Measurements from ENCODE around the gene ZNF609. TPM values are rescaled to one million over a fixed set of nuclear protein-coding genes. Genes with fewer than 3 reads are reported as not detected.

ZNF609 gene
- total RNA-seq, 5 donors from 2014 or later (not counting 1 experiment from before 2014, with no cell fraction given), result 52.7 to 81.8 (median 59.3) TPM

DNA sequence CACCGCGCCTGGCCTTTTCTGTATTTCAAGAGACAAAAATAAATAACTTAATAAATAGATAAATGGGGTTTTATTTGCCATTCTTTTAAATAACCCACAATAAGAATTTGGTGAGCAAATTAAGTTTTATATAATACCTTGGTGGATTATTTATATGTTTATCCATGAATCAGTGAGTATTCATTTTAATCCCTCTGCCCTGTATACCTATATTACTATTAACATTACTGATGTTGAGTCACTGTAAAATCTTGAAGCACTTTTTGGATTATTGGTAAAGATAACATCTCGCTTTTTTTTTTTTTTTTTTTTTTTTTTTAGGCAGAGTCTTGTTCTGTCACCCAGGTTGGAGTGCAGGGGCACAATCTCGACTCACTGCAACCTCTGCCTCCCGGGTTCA, 154.1 kb downstream of the ZNF609 start:
- WGBS (ENCODE audit: insufficient coverage), result 79% methylated on average over 2 of the region's 5 CpGs
- Histone ChIP-seq H3K4me1 (ENCODE audit: control insufficient read depth in 1 of 2, extremely low read depth in 1 of 2, insufficient read depth in 2 of 2, low read length in 2 of 2) (peaks cover 21 to 39% of the 10 kb centered on the region in 2 experiments), H3K4me3 (ENCODE audit: control insufficient read depth in 1 of 2, extremely low read depth in 1 of 2, low read length in 1 of 2) (no peak overlapping the region), H3K36me3 (ENCODE audit: control insufficient read depth in 2 of 2, extremely low read depth in 1 of 2, insufficient read depth in 1 of 2, low read length in 1 of 2) (no peaks in the 10 kb centered on the region), H3K9me3 (no peaks in the 10 kb centered on the region), H3K27me3 (replicated peaks in 1 of 2; ENCODE audit: control insufficient read depth in 2 of 2, extremely low read depth in 1 of 2, insufficient read depth in 2 of 2, low read length in 1 of 2) (no peaks in the 10 kb centered on the region), H3K27ac (ENCODE audit: low read length) (no peak overlapping the region)
- ChIA-PET CTCF (interaction anchor here (0.7 to 1.0 kb wide), 2 partner anchors 61 to 85 kb away, joined by 8 read pairs; no protein-coding TSS in a partner anchor), POLR2A (no interaction called here)
- Mint-ChIP-seq H3K27me3 (no peaks in the 10 kb centered on the region), H3K36me3 (no peaks in the 10 kb centered on the region), H3K9me3 (no peaks in the 10 kb centered on the region), H3K4me1 (peaks cover 53 to 62% (median 55%) of the 10 kb centered on the region in 3 donors), H3K4me3 (no peak overlapping the region), H3K27ac (no peak overlapping the region)
- no peak for DNase-seq
- ATAC-seq (replicated peaks in 1 of 4), result no peak

DNA sequence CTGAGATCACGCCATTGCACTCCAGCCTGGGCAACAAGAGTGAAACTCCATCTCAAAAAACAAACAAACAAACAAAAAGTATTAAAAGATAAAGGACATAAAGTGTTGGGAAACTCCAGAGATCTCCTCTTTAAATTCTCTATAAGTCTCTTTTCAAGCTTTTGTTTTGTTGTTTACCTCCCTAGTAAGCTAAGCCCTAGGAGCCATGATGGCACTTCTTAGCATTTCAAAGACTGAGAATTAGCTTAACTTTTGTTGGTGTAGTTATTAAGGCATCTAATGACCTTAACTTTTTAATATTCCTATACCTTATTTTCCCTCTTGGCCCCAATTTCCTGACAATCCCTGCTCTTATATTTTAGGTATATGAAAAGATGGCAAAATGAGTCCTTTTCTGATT, 157.3 kb downstream of the ZNF609 start:
- POLR2A ChIA-PET, result interaction anchor here in 1 of 2 donors (0.7 kb wide), 1 partner anchor 87 kb away, joined by 3 read pairs; no protein-coding TSS in a partner anchor
- peaks cover 45 to 59% of the 10 kb centered on the region in 2 experiments for H3K4me1 ChIP-seq (ENCODE audit: control insufficient read depth in 1 of 2, extremely low read depth in 1 of 2, insufficient read depth in 2 of 2, low read length in 2 of 2)
- H3K4me3 Mint-ChIP-seq, result peak overlapping the region in 1 of 3 donors; percentile 22
- H3K27me3 Mint-ChIP-seq, result no peaks in the 10 kb centered on the region
- no peak for DNase-seq
- no peak overlapping the region for H3K27ac ChIP-seq (ENCODE audit: low read length)
- H3K36me3 ChIP-seq (ENCODE audit: control insufficient read depth in 2 of 2, extremely low read depth in 1 of 2, insufficient read depth in 1 of 2, low read length in 1 of 2), result no peaks in the 10 kb centered on the region
- no peak overlapping the region for H3K4me3 ChIP-seq (ENCODE audit: control insufficient read depth in 1 of 2, extremely low read depth in 1 of 2, low read length in 1 of 2)
- H3K27me3 ChIP-seq (replicated peaks in 1 of 2; ENCODE audit: control insufficient read depth in 2 of 2, extremely low read depth in 1 of 2, insufficient read depth in 2 of 2, low read length in 1 of 2), result no peaks in the 10 kb centered on the region
- no CpG with 5 or more reads among the region's 1 CpG for WGBS (ENCODE audit: insufficient coverage)
- no peaks in the 10 kb centered on the region for H3K9me3 ChIP-seq
- CTCF ChIA-PET, result interaction anchor here in 1 of 2 donors (0.6 to 1.0 kb wide), 2 partner anchors 12 to 34 kb away, joined by 3 to 4 read pairs; no protein-coding TSS in a partner anchor
- H3K36me3 Mint-ChIP-seq, result no peaks in the 10 kb centered on the region
- peaks cover 66 to 74% (median 69%) of the 10 kb centered on the region in 3 donors for H3K4me1 Mint-ChIP-seq
- ATAC-seq (replicated peaks in 1 of 4), result no peak
- H3K9me3 Mint-ChIP-seq, result no peaks in the 10 kb centered on the region
- peak overlapping the region in 1 of 2 donors; percentile 81 for H3K27ac Mint-ChIP-seq

DNA sequence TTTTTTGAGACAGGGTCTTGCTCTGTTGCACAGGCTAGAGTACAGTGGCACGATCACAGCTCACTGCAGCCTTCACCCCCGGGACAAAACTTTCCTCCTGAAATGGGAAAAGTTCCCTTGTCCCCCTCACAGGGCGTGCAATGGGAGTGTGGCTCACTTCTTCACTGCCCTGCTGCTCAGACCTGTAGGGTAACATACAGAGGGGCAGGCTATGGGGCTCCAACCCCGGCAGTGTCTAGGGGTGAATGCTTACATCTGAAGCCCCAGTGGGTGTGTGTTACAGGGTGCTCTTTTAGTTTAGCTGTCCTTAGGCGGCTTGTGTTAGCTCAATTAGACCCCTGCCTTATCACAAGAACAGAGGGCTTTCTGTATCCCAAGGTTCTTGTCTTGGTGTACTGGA, 157.8 kb downstream of the ZNF609 start:
- ATAC-seq (replicated peaks in 1 of 4) (no peak), DNase-seq (no peak)
- Mint-ChIP-seq H3K36me3 (no peaks in the 10 kb centered on the region), H3K27ac (peak overlapping the region in 1 of 2 donors; percentile 81), H3K4me1 (peaks cover 70 to 75% (median 72%) of the 10 kb centered on the region in 3 donors), H3K4me3 (peak overlapping the region in 1 of 3 donors; percentile 22), H3K27me3 (no peaks in the 10 kb centered on the region), H3K9me3 (no peaks in the 10 kb centered on the region)
- Histone ChIP-seq H3K4me3 (ENCODE audit: control insufficient read depth in 1 of 2, extremely low read depth in 1 of 2, low read length in 1 of 2) (no peak overlapping the region), H3K36me3 (ENCODE audit: control insufficient read depth in 2 of 2, extremely low read depth in 1 of 2, insufficient read depth in 1 of 2, low read length in 1 of 2) (no peaks in the 10 kb centered on the region), H3K9me3 (no peaks in the 10 kb centered on the region), H3K4me1 (ENCODE audit: control insufficient read depth in 1 of 2, extremely low read depth in 1 of 2, insufficient read depth in 2 of 2, low read length in 2 of 2) (peaks cover 49 to 63% of the 10 kb centered on the region in 2 experiments), H3K27me3 (replicated peaks in 1 of 2; ENCODE audit: control insufficient read depth in 2 of 2, extremely low read depth in 1 of 2, insufficient read depth in 2 of 2, low read length in 1 of 2) (no peaks in the 10 kb centered on the region), H3K27ac (ENCODE audit: low read length) (no peak overlapping the region)
- ChIA-PET POLR2A (no interaction called here), CTCF (interaction anchor here in 1 of 2 donors (1.0 kb wide), 1 partner anchor 34 kb away, joined by 3 read pairs; no protein-coding TSS in a partner anchor)
- no CpG with 5 or more reads among the region's 5 CpGs for WGBS (ENCODE audit: insufficient coverage)

DNA sequence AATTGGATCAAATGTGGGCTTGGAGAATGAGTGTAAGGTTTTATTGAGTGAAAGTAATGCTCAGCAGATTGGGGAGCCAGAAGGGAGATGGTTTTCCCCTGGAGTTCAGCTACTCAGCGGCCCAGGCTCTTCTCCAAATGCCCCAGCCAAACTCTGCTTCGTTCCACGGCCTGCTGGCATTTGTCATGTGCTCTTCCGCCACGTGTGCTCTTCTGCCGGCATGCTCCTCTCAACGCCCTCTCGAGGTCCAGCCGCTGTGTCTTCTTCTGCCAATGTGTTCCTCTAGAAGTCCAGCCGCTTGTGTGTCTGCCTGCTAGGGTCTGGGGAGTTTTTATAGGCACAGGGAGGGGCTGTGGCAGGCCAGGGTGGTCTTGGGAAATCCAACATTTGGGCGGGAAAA, 158.2 kb downstream of the ZNF609 start:
- ChIA-PET CTCF (no interaction called here), POLR2A (no interaction called here)
- peak overlapping the region; percentile 81 to 85 for H3K27ac Mint-ChIP-seq
- peaks cover 74 to 78% (median 74%) of the 10 kb centered on the region in 3 donors for H3K4me1 Mint-ChIP-seq
- Histone ChIP-seq H3K27me3 (replicated peaks in 1 of 2; ENCODE audit: control insufficient read depth in 2 of 2, extremely low read depth in 1 of 2, insufficient read depth in 2 of 2, low read length in 1 of 2) (no peaks in the 10 kb centered on the region), H3K36me3 (ENCODE audit: control insufficient read depth in 2 of 2, extremely low read depth in 1 of 2, insufficient read depth in 1 of 2, low read length in 1 of 2) (no peaks in the 10 kb centered on the region), H3K27ac (ENCODE audit: low read length) (no peak overlapping the region), H3K9me3 (no peaks in the 10 kb centered on the region), H3K4me3 (ENCODE audit: control insufficient read depth in 1 of 2, extremely low read depth in 1 of 2, low read length in 1 of 2) (no peak overlapping the region), H3K4me1 (ENCODE audit: control insufficient read depth in 1 of 2, extremely low read depth in 1 of 2, insufficient read depth in 2 of 2, low read length in 2 of 2) (peaks cover 53 to 67% of the 10 kb centered on the region in 2 experiments)
- WGBS (ENCODE audit: insufficient coverage), result 97% methylated on average over 7 of the region's 11 CpGs
- H3K9me3 Mint-ChIP-seq, result no peaks in the 10 kb centered on the region
- DNase-seq (no peak), ATAC-seq (replicated peaks in 1 of 4) (no peak)
- no peaks in the 10 kb centered on the region for H3K36me3 Mint-ChIP-seq
- H3K27me3 Mint-ChIP-seq, result no peaks in the 10 kb centered on the region
- peak overlapping the region in 1 of 3 donors; percentile 63 for H3K4me3 Mint-ChIP-seq

DNA sequence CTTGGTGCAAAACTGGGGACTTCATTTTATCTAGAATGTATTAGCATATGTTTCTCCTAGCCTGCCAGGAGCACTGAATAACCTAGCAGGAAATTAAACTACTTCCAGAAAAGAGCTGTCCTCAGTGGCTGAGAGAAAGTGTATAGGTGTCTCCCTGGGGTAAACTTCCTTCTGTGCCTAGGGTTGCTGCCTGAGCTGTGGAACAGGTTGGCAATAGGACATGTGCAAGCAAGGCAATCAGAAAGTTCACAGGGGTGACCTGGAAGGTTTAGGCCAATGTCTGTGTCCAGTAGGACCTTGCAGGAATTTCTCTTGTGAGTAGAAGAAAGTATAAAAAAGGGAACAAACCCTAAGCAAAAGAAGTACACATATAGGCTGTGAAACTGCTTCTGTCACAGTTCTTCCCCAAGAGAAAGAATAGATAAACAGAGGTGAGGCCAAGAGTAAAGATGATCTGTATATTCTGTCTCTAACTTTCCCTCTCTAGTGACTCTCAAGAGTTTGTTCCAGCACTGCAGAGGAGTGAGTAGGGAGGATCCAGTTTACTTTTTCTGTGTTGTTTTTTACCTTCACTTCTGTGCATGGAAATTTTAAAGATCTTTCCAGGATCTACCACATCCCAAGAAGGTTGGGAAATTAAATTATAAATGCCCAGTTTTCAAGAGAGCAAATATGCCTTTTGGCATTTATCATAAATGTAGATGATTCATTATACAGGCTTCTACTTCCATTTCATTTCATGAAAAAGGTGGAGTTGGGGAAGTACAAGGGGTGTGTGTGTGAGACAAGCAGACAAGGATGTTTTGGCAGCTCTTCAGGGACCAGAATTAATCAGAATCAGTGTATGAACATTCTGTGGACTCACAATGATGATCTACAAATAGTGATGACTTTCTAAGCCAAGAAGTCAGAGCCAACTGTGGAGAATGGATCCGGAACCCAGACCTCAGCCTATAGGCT, 159.8 kb downstream of the ZNF609 start:
- Mint-ChIP-seq H3K27me3 (no peaks in the 10 kb centered on the region), H3K4me3 (peak overlapping the region in 2 of 3 donors; percentile 4 to 63), H3K4me1 (peaks cover 86 to 89% (median 88%) of the 10 kb centered on the region in 3 donors), H3K9me3 (no peaks in the 10 kb centered on the region), H3K27ac (peak overlapping the region; percentile 81 to 85), H3K36me3 (no peaks in the 10 kb centered on the region)
- DNase-seq (no peak), ATAC-seq (replicated peaks in 1 of 4) (no peak)
- ChIA-PET POLR2A (no interaction called here), CTCF (interaction anchor here (0.6 to 1.0 kb wide), 2 partner anchors 51 to 361 kb away, joined by 3 to 4 read pairs; no protein-coding TSS in a partner anchor)
- Histone ChIP-seq H3K4me3 (ENCODE audit: control insufficient read depth in 1 of 2, extremely low read depth in 1 of 2, low read length in 1 of 2) (no peak overlapping the region), H3K27me3 (replicated peaks in 1 of 2; ENCODE audit: control insufficient read depth in 2 of 2, extremely low read depth in 1 of 2, insufficient read depth in 2 of 2, low read length in 1 of 2) (no peaks in the 10 kb centered on the region), H3K27ac (ENCODE audit: low read length) (peak overlapping the region; percentile 27), H3K4me1 (ENCODE audit: control insufficient read depth in 1 of 2, extremely low read depth in 1 of 2, insufficient read depth in 2 of 2, low read length in 2 of 2) (peaks cover 65 to 78% of the 10 kb centered on the region in 2 experiments), H3K9me3 (no peaks in the 10 kb centered on the region), H3K36me3 (ENCODE audit: control insufficient read depth in 2 of 2, extremely low read depth in 1 of 2, insufficient read depth in 1 of 2, low read length in 1 of 2) (no peaks in the 10 kb centered on the region)
- WGBS (ENCODE audit: insufficient coverage), result 100% methylated on average over 1 of the region's 1 CpG

DNA sequence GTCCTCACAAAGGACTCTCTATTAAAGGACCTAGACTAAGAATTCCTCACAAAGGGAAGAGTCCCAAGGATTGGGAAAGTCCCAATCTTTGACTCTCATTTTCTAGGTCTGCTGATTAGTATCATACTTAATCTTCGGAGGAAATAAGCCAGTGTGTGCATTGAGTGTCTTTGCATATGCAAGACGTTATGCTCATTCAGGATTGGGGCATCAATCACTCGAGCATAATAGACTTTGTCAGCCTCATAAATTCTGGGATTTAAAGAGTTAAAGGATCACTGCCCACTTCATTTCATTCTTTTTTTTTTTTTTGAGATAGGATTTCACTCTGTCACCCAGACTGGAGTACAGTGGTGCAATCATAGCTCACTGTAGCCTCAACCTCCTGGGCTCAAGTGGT, 160.7 kb downstream of the ZNF609 start:
- Mint-ChIP-seq H3K4me1 (peaks cover 83 to 86% (median 85%) of the 10 kb centered on the region in 3 donors), H3K27ac (peak overlapping the region; percentile 81 to 85), H3K36me3 (no peaks in the 10 kb centered on the region), H3K27me3 (no peaks in the 10 kb centered on the region), H3K9me3 (no peaks in the 10 kb centered on the region), H3K4me3 (peak overlapping the region in 1 of 3 donors; percentile 63)
- Histone ChIP-seq H3K27me3 (replicated peaks in 1 of 2; ENCODE audit: control insufficient read depth in 2 of 2, extremely low read depth in 1 of 2, insufficient read depth in 2 of 2, low read length in 1 of 2) (no peaks in the 10 kb centered on the region), H3K27ac (ENCODE audit: low read length) (peak overlapping the region; percentile 27), H3K9me3 (no peaks in the 10 kb centered on the region), H3K4me3 (ENCODE audit: control insufficient read depth in 1 of 2, extremely low read depth in 1 of 2, low read length in 1 of 2) (no peak overlapping the region), H3K4me1 (ENCODE audit: control insufficient read depth in 1 of 2, extremely low read depth in 1 of 2, insufficient read depth in 2 of 2, low read length in 2 of 2) (peaks cover 59 to 75% of the 10 kb centered on the region in 2 experiments), H3K36me3 (ENCODE audit: control insufficient read depth in 2 of 2, extremely low read depth in 1 of 2, insufficient read depth in 1 of 2, low read length in 1 of 2) (no peaks in the 10 kb centered on the region)
- POLR2A ChIA-PET, result no interaction called here
- no CpG with 5 or more reads among the region's 3 CpGs for WGBS (ENCODE audit: insufficient coverage)
- CTCF ChIA-PET, result no interaction called here
- DNase-seq (no peak), ATAC-seq (replicated peaks in 1 of 4) (no peak)
